Measurements from ENCODE around the gene WDFY4.

- TF ChIP-seq POLR2A (IDR thresholded peaks at IDR 0.05) (no peak), POLR2AphosphoS5 (IDR thresholded peaks at IDR 0.05) (no peak), EP300 (IDR thresholded peaks at IDR 0.05; ENCODE audit: low read depth) (no peak)
- TF ChIP-seq, protein P1, sequence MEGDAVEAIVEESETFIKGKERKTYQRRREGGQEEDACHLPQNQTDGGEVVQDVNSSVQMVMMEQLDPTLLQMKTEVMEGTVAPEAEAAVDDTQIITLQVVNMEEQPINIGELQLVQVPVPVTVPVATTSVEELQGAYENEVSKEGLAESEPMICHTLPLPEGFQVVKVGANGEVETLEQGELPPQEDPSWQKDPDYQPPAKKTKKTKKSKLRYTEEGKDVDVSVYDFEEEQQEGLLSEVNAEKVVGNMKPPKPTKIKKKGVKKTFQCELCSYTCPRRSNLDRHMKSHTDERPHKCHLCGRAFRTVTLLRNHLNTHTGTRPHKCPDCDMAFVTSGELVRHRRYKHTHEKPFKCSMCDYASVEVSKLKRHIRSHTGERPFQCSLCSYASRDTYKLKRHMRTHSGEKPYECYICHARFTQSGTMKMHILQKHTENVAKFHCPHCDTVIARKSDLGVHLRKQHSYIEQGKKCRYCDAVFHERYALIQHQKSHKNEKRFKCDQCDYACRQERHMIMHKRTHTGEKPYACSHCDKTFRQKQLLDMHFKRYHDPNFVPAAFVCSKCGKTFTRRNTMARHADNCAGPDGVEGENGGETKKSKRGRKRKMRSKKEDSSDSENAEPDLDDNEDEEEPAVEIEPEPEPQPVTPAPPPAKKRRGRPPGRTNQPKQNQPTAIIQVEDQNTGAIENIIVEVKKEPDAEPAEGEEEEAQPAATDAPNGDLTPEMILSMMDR (IDR thresholded peaks at IDR 0.05), result no peak
Measured at GRCh38 chr10:48694371-48695030, 9.8 kb downstream of the WDFY4 start.
